ENCODE measurements around the gene FAM110C. TPM values are rescaled to one million over a fixed set of nuclear protein-coding genes. Genes with fewer than 3 reads are reported as not detected.

Gene FAM110C
- total and polyA plus RNA-seq, 4 donors = 2.8 to 9.7 (median 3.2) TPM

DNA sequence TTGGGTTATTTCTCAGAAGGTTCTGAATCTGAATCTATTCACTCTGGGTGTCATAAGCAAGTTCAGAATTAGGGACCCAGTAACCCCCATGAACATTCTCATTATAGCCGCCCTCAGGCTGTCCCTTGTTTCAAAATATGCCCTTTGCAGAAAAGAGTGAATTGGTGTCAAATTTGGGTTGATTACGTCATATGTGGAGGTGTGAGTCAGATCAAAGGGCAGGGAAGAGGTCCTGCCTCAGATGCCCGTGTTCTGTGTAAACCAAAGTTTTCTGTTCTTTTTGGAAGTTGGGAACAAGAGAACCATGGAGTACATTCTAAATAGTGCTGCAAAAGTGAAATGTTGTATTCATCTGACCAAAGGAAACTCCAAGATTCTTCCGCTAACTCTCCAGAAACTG, 5.8 kb downstream of the FAM110C start:
- no peak overlapping the region for H3K9ac ChIP-seq (ENCODE audit: insufficient read depth in 1 of 2, low read length in 2 of 2)
- ATAC-seq (ENCODE audit: insufficient read depth, low FRiP score) = no peak
- peaks cover 0 to 2% (median 0%) of the 10 kb centered on the region in 4 donors for H3K36me3 ChIP-seq (ENCODE audit: control insufficient read depth in 4 of 4, insufficient read depth in 4 of 4, low read length in 4 of 4)
- TF ChIP-seq CTCF (IDR thresholded peaks at IDR 0.05; ENCODE audit: control extremely low read depth, extremely low read depth) = no peak
- H3K9me3 ChIP-seq (ENCODE audit: control insufficient read depth in 4 of 4, insufficient read depth in 3 of 4, low read length in 3 of 4) = peaks cover 0 to 2% (median 0%) of the 10 kb centered on the region in 4 donors
- H3K4me3 ChIP-seq = no peak overlapping the region
- H3K27ac ChIP-seq (ENCODE audit: low read depth in 1 of 2, low read length in 1 of 2) = no peak overlapping the region
- WGBS, 2 donors = 74 to 75% methylated on average over 4 of the region's 4 CpGs
- peaks cover 0 to 20% (median 0%) of the 10 kb centered on the region in 3 donors for H3K27me3 ChIP-seq (ENCODE audit: control insufficient read depth in 3 of 3, insufficient read depth in 3 of 3, low read length in 2 of 3)
- DNase-seq = no peak
- peaks cover 0 to 4% (median 0%) of the 10 kb centered on the region in 5 donors for H3K4me1 ChIP-seq (ENCODE audit: control insufficient read depth in 5 of 5, insufficient read depth in 5 of 5, low read length in 5 of 5)

DNA sequence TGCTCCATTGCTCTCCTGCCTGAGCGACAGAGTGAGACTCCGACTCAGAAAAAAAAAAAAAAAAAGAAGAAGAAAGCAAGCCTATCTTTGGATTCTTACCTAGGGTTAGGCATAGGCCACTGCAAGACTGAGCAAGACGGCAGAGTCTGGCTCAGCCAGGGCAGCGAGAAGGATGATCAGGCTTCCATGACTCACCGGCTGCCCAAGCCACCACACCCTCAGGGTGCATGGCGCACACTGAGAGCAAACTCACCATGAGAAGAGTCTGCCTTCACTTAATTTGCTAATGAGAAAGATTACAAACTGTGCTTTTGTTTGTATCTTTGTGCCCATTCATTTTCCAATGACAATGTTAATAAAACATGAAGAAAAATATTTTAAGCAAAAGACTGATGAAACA, 8.2 kb downstream of the FAM110C start:
- ATAC-seq (ENCODE audit: insufficient read depth, low FRiP score) (no peak), DNase-seq (no peak)
- Histone ChIP-seq H3K4me1 (ENCODE audit: control insufficient read depth in 5 of 5, insufficient read depth in 5 of 5, low read length in 5 of 5) (peaks cover 0 to 3% (median 0%) of the 10 kb centered on the region in 5 donors), H3K4me3 (no peak overlapping the region), H3K27me3 (ENCODE audit: control insufficient read depth in 3 of 3, insufficient read depth in 3 of 3, low read length in 2 of 3) (no peaks in the 10 kb centered on the region), H3K27ac (ENCODE audit: low read depth in 1 of 2, low read length in 1 of 2) (no peak overlapping the region), H3K9me3 (ENCODE audit: control insufficient read depth in 4 of 4, insufficient read depth in 3 of 4, low read length in 3 of 4) (no peaks in the 10 kb centered on the region), H3K9ac (ENCODE audit: insufficient read depth in 1 of 2, low read length in 2 of 2) (no peak overlapping the region), H3K36me3 (ENCODE audit: control insufficient read depth in 4 of 4, insufficient read depth in 4 of 4, low read length in 4 of 4) (peaks cover 0 to 2% (median 0%) of the 10 kb centered on the region in 4 donors)
- WGBS, 2 donors = 93 to 94% methylated on average over 6 of the region's 6 CpGs
- TF ChIP-seq CTCF (IDR thresholded peaks at IDR 0.05; ENCODE audit: control extremely low read depth, extremely low read depth) = no peak

GRCh38 chr2:36318-36717, 10.0 kb downstream of the FAM110C start:
- no peak for TF ChIP-seq CTCF (IDR thresholded peaks at IDR 0.05; ENCODE audit: control extremely low read depth, extremely low read depth)
- H3K9ac ChIP-seq (ENCODE audit: insufficient read depth in 1 of 2, low read length in 2 of 2) = no peak overlapping the region
- peaks cover 0 to 3% (median 0%) of the 10 kb centered on the region in 5 donors for H3K4me1 ChIP-seq (ENCODE audit: control insufficient read depth in 5 of 5, insufficient read depth in 5 of 5, low read length in 5 of 5)
- H3K36me3 ChIP-seq (ENCODE audit: control insufficient read depth in 4 of 4, insufficient read depth in 4 of 4, low read length in 4 of 4) = no peaks in the 10 kb centered on the region
- no peak overlapping the region for H3K4me3 ChIP-seq
- no peak for ATAC-seq (ENCODE audit: insufficient read depth, low FRiP score)
- H3K27me3 ChIP-seq (ENCODE audit: control insufficient read depth in 3 of 3, insufficient read depth in 3 of 3, low read length in 2 of 3) = no peaks in the 10 kb centered on the region
- H3K27ac ChIP-seq (ENCODE audit: low read depth in 1 of 2, low read length in 1 of 2) = no peak overlapping the region
- DNase-seq = no peak
- no peaks in the 10 kb centered on the region for H3K9me3 ChIP-seq (ENCODE audit: control insufficient read depth in 4 of 4, insufficient read depth in 3 of 4, low read length in 3 of 4)
- WGBS, 2 donors = 85 to 96% methylated on average over 1 of the region's 1 CpG

DNA sequence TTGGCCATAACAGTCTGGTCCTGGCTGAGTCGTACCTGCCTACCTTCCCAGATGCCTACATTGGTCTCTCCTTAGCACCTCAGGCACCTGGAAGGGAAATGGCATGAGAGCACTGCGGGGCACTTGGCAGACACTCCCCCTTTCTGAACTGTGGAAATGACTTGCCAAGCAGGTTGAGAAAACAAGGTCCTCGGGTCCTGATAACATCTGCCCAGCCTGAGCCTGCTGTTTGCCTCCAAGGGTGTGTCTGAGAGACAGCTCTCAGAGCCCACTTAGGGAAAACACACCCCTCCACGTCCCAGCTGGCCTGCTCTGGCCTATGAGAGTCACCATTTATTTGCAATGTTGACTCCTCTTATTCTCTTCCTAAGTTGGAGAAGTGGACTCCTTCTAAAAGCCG, 10.5 kb downstream of the FAM110C start:
- Histone ChIP-seq H3K9ac (ENCODE audit: insufficient read depth in 1 of 2, low read length in 2 of 2) (no peak overlapping the region), H3K27ac (ENCODE audit: low read depth in 1 of 2, low read length in 1 of 2) (no peak overlapping the region), H3K9me3 (ENCODE audit: control insufficient read depth in 4 of 4, insufficient read depth in 3 of 4, low read length in 3 of 4) (no peaks in the 10 kb centered on the region), H3K4me3 (no peak overlapping the region), H3K36me3 (ENCODE audit: control insufficient read depth in 4 of 4, insufficient read depth in 4 of 4, low read length in 4 of 4) (no peaks in the 10 kb centered on the region), H3K27me3 (ENCODE audit: control insufficient read depth in 3 of 3, insufficient read depth in 3 of 3, low read length in 2 of 3) (no peaks in the 10 kb centered on the region), H3K4me1 (ENCODE audit: control insufficient read depth in 5 of 5, insufficient read depth in 5 of 5, low read length in 5 of 5) (peaks cover 0 to 3% (median 0%) of the 10 kb centered on the region in 5 donors)
- ATAC-seq (ENCODE audit: insufficient read depth, low FRiP score) (peak; percentile 37), DNase-seq (peak in 2 of 3 donors; percentile 27 to 43)
- WGBS, 2 donors = 53 to 66% methylated on average over 5 of the region's 5 CpGs
- no peak for TF ChIP-seq CTCF (IDR thresholded peaks at IDR 0.05; ENCODE audit: control extremely low read depth, extremely low read depth)
